AG09319 (cell line): ENCODE data around the gene SNRNP25.
"Not testable (repeated sequence)": the region's sequence is repeated elsewhere in the genome, so short reads cannot be mapped to it uniquely, and the experiment has no call there.

Experiments used
- DNase-seq: peaks from one replicate; pipeline ENCODE4 v3.0.0-alpha.2; 2010; ENCODE audit warnings: low read depth; ENCODE audit errors: extremely low read depth
- CTCF ChIP-seq: IDR thresholded peaks from 2 replicates; pipeline ENCODE4 v1.5.1; 2011; ENCODE audit warnings: low read depth, mild to moderate bottlenecking, inconsistent platforms, low read length, moderate library complexity

Gene SNRNP25

GRCh38 chr16:53346-54236 lies at the start of gene SNRNP25, which contains the start of gene POLR3K:
TSS of gene SNRNP25 (plus strand) at chr16:53828. CDS start at chr16:54017, 189 bp downstream.
TSS of gene POLR3K (minus strand) at chr16:53608. CDS start at chr16:53586, 22 bp downstream.
- peak; percentile 96 for DNase-seq
- no peak for TF ChIP-seq CTCF

GRCh38 chr16:9903-10665 lies 43.5 kb upstream of the SNRNP25 start:
- DNase-seq = no peak
- no peak for TF ChIP-seq CTCF

- not testable (repeated sequence) for DNase-seq
- TF ChIP-seq CTCF = peak; percentile 28
Observed at GRCh38 chr16:10772-11171, 42.9 kb upstream of the SNRNP25 start.

GRCh38 chr16:17062-17765 lies 36.4 kb upstream of the SNRNP25 start:
- DNase-seq = not testable (repeated sequence)

- not testable (repeated sequence) for DNase-seq
Observed at GRCh38 chr16:20886-21285, 32.7 kb upstream of the SNRNP25 start.

- not testable (repeated sequence) for DNase-seq
Observed at GRCh38 chr16:24151-24550, 29.5 kb upstream of the SNRNP25 start.

GRCh38 chr16:25926-26348 lies 27.7 kb upstream of the SNRNP25 start:
- not testable (repeated sequence) for DNase-seq

- DNase-seq = not testable (repeated sequence)
Observed at GRCh38 chr16:30627-31026, 23.0 kb upstream of the SNRNP25 start.

GRCh38 chr16:33154-33876 lies 20.3 kb upstream of the SNRNP25 start:
- DNase-seq = not testable (repeated sequence)
